Dendritic cell treated with granulocyte-macrophage colony-stimulating factor and Interleukin-4, amounts not matched to agents 40 ng/mL and 50 ng/mL, for 4 days (primary cell): ENCODE results near the gene ST3GAL4.

Source experiments
- H3K27ac Mint-ChIP-seq: one replicate; pipeline ENCODE4 v1.8.0; 2022; ENCODE audit warnings: mild to moderate bottlenecking, mixed read lengths
- H3K27me3 Mint-ChIP-seq: one replicate; pipeline ENCODE4 v1.8.0; 2022; ENCODE audit warnings: mild to moderate bottlenecking, mixed read lengths
- H3K36me3 Mint-ChIP-seq: one replicate; pipeline ENCODE4 v1.8.0; 2022; ENCODE audit warnings: low read depth, mixed read lengths
- H3K4me1 Mint-ChIP-seq: one replicate; pipeline ENCODE4 v1.8.0; 2022; ENCODE audit warnings: low read depth, mixed read lengths
- H3K4me3 Mint-ChIP-seq: one replicate; pipeline ENCODE4 v1.8.0; 2022; ENCODE audit warnings: mild to moderate bottlenecking, moderate library complexity, mixed read lengths
- H3K9me3 Mint-ChIP-seq: one replicate; pipeline ENCODE4 v1.8.0; 2022; ENCODE audit warnings: mixed read lengths
- intact Hi-C: fragments of 100-400 bp; cut with micrococcal nuclease; formaldehyde crosslinking; loops from one replicate; pipeline ENCODE4 v1.15.0; 2022

The ST3GAL4 gene

DNA sequence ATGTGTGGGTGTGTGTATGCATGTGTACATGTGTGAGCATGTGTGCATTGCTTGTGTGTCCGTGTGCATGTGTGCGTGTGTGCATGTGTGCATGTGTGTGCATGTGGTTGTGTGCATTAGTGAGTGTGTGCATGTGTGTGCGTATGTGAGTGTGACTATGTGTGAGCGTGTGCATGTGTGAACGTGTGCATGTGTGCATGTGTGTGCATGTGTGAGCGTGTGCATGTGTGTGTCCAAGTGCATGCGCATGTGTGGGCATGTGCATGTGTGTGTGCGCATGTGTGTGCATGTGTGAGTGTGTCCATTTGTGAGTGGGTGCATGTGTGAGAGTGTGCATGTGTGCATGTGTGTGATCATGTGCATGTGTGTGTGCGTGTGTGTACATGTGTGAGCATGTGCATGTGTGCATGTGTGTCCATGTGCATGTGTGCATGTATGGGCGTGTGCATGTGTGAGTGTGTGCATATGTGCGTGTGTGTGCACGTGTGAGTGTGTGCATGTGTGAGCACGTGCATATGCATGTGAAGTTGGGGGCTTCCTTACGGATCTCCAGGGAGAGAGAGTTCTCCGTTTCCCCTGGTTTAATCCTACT lies 95.8 kb downstream of the ST3GAL4 start:
- Mint-ChIP-seq H3K9me3 (peaks cover 18% of the 10 kb centered on the region), H3K4me3 (no peak overlapping the region), H3K27ac (no peak overlapping the region), H3K27me3 (peaks cover 3% of the 10 kb centered on the region), H3K4me1 (no peaks in the 10 kb centered on the region), H3K36me3 (no peaks in the 10 kb centered on the region)
- intact Hi-C loops: no loop called here

GRCh38 chr11:126452241-126453101 lies 97.0 kb downstream of the ST3GAL4 start:
- H3K27ac Mint-ChIP-seq: no peak overlapping the region
- H3K36me3 Mint-ChIP-seq: no peaks in the 10 kb centered on the region
- peaks cover 18% of the 10 kb centered on the region for H3K9me3 Mint-ChIP-seq
- no peaks in the 10 kb centered on the region for H3K4me1 Mint-ChIP-seq
- peaks cover 3% of the 10 kb centered on the region for H3K27me3 Mint-ChIP-seq
- H3K4me3 Mint-ChIP-seq: no peak overlapping the region
- intact Hi-C loops: no loop called here

GRCh38 chr11:126456089-126456488 lies 100.6 kb downstream of the ST3GAL4 start:
- Mint-ChIP-seq H3K36me3 (no peaks in the 10 kb centered on the region), H3K27ac (no peak overlapping the region)
- intact Hi-C loops: no loop called here

DNA sequence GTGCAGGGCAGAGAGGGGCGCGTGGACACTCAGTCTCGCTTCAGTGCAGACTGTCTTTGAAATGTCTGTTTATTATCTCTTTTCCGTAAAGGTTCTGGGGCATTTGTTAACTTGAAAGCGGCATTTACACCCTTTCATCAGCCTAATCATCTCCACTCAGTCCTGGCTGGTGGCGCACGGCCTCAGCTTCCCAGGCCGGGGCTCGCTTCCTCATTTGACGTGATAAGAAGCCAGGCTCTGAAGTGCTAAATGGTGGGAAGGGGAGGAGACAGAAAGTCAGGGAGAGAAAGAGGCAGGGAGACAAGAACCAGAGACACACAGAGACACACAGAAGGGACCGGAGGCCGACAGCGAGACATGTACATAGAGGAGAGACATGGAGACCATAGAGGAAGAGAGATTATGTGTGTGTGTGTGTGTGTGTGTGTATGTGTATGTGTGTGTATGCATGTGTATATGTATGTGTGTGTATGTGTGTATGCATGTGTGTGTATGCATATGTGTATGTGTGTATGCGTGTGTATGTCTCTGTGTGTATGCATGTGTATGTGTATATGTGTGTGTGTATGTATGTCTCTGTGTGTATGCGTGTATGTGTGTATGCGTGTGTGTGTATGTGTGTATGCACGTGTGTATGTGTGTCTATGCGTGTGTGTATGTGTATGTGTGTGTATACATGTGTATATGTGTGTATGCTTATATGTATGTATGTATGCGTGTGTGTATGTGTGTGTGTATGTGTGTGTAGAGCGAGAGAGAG lies 101.5 kb downstream of the ST3GAL4 start:
- H3K36me3 Mint-ChIP-seq: no peaks in the 10 kb centered on the region
- no peak overlapping the region for H3K27ac Mint-ChIP-seq
- H3K9me3 Mint-ChIP-seq: no peaks in the 10 kb centered on the region
- H3K27me3 Mint-ChIP-seq: peaks cover 3% of the 10 kb centered on the region
- H3K4me1 Mint-ChIP-seq: peaks cover 7% of the 10 kb centered on the region
- no peak overlapping the region for H3K4me3 Mint-ChIP-seq
- intact Hi-C loops: no loop called here

More at GRCh38 chr11:126456089-126456488, 100.6 kb downstream of the ST3GAL4 start:
- Mint-ChIP-seq H3K4me1 (peaks cover 7% of the 10 kb centered on the region), H3K9me3 (peaks cover 4% of the 10 kb centered on the region), H3K4me3 (no peak overlapping the region), H3K27me3 (peaks cover 3% of the 10 kb centered on the region)

DNA sequence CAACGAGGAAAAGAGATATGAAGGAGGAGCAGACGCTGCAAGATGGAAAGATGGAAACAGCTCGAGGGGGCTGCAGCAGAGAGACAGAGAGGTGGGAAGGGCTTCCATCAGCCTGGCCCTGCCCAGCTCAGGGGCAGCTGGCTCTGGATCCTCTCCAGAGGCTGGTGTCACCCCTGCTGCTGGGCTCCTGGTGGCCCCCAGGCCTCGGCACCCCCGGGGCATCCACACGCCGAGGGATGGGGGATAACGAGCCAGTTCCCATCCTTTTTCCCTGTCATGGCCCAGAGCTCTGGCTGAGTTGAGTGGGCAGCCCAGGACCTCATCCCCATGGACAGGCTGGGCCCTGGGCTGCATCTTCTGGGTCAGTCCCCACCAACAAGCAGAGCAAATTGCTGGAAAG lies 102.3 kb downstream of the ST3GAL4 start:
- Mint-ChIP-seq H3K9me3 (no peaks in the 10 kb centered on the region), H3K36me3 (no peaks in the 10 kb centered on the region), H3K27me3 (peaks cover 3% of the 10 kb centered on the region), H3K4me1 (peaks cover 7% of the 10 kb centered on the region), H3K4me3 (no peak overlapping the region), H3K27ac (no peak overlapping the region)
- intact Hi-C loops: no loop called here

GRCh38 chr11:126459691-126460281 lies 104.3 kb downstream of the ST3GAL4 start:
- Mint-ChIP-seq H3K36me3 (no peaks in the 10 kb centered on the region), H3K9me3 (no peaks in the 10 kb centered on the region), H3K4me1 (peaks cover 15% of the 10 kb centered on the region), H3K4me3 (no peak overlapping the region), H3K27ac (no peak overlapping the region), H3K27me3 (peaks cover 3% of the 10 kb centered on the region)
- intact Hi-C loops: no loop called here

DNA sequence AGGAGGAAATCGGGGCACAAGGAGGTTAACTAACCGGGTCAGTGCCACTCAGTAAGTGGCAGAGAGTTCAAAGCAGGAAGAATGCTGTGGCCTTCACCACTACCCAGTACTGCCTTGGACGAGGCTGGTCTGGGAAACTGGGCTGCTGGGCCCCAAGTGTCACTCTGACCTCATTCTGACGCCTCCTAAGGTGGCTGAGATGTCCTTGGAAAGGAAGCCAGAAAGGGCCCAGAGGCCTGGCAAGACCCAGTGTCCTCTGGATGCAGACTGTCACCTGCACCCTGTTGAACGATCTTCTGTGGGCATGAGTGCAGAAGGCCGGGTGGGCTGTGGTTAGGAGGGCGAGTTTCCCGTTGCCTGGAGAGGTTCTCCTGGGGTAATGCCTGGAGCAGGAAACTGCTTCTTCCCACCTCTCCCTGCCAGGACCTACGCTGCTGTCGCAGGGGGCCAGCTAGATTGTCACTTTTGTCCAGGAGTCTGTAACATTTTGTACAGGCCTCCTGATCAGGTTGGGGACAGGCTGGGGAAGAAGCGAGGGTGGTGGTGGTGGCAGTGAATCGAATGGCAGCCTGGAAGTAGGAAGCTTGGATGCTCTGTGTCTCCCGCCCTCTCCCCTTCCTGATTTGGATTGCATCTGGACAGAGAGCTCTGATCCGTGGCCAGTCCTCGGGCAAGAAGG lies 105.1 kb downstream of the ST3GAL4 start:
- Mint-ChIP-seq H3K27ac (no peak overlapping the region), H3K9me3 (no peaks in the 10 kb centered on the region), H3K36me3 (no peaks in the 10 kb centered on the region), H3K4me3 (no peak overlapping the region), H3K4me1 (peaks cover 22% of the 10 kb centered on the region), H3K27me3 (peaks cover 10% of the 10 kb centered on the region)
- intact Hi-C loops: no loop called here

DNA sequence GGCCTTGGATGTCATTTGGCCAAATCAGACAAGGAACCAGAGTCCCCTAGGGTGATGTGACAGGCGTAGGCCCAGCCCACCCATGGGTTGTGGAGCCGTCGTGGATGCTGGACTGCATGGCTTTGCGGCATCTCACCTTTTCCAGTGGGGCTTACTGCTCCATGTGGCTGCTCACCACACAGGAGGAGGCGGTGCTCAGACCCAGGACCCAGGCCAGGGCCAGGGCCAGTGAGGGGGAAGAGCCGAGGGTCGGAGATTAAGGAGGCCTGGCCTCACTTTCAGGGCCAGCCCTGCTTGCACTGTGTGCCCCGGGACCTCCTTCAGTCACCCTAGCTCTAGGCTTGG lies 105.6 kb downstream of the ST3GAL4 start:
- peaks cover 27% of the 10 kb centered on the region for H3K4me1 Mint-ChIP-seq

DNA sequence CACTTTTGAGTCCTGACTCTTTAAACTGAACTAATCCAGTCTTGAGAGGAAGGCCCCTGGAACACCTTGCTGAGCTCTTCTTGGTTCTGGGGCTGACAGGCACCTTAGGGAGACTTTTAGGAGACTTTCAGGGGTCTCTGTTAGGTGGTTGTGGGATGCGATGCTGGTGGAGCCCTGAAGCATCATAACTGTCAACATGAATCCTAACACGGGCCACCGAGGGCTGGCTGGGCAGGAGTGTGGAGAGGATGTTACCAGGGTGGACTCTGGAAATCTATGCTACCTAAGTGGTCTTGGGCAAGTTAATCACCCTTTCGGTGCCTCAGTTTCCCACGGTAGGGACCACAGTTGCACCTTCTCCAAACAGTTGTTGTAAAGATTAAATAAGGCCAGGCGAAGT lies 106.5 kb downstream of the ST3GAL4 start:
- no peak overlapping the region for H3K4me3 Mint-ChIP-seq
- H3K27ac Mint-ChIP-seq: no peak overlapping the region

More for the DNA sequence above, 105.6 kb downstream of the ST3GAL4 start:
- Mint-ChIP-seq H3K36me3 (no peaks in the 10 kb centered on the region), H3K27me3 (peaks cover 13% of the 10 kb centered on the region), H3K4me3 (no peak overlapping the region), H3K9me3 (no peaks in the 10 kb centered on the region), H3K27ac (no peak overlapping the region)
- intact Hi-C loops: no loop called here

GRCh38 chr11:126462422-126462821 lies 106.9 kb downstream of the ST3GAL4 start:
- no peaks in the 10 kb centered on the region for H3K9me3 Mint-ChIP-seq
- intact Hi-C loops: no loop called here

More for the DNA sequence above, 106.5 kb downstream of the ST3GAL4 start:
- Mint-ChIP-seq H3K36me3 (no peaks in the 10 kb centered on the region), H3K4me1 (peaks cover 34% of the 10 kb centered on the region), H3K9me3 (no peaks in the 10 kb centered on the region), H3K27me3 (peaks cover 21% of the 10 kb centered on the region)
- intact Hi-C loops: no loop called here

More at GRCh38 chr11:126462422-126462821, 106.9 kb downstream of the ST3GAL4 start:
- Mint-ChIP-seq H3K36me3 (no peaks in the 10 kb centered on the region), H3K4me1 (peaks cover 35% of the 10 kb centered on the region), H3K4me3 (no peak overlapping the region), H3K27ac (no peak overlapping the region), H3K27me3 (peaks cover 21% of the 10 kb centered on the region)
